ENCODE data around the gene ABCC2. TPM values are rescaled to one million over a fixed set of nuclear protein-coding genes. Genes with fewer than 3 reads are reported as not detected.

The ABCC2 gene
- total and polyA plus RNA-seq, 9 of the 15 experiments (the other 6 are each of a cell fraction or from before 2014, with no cell fraction given) = 0.03 to 0.18 (median 0.10) TPM; not detected in 1

DNA sequence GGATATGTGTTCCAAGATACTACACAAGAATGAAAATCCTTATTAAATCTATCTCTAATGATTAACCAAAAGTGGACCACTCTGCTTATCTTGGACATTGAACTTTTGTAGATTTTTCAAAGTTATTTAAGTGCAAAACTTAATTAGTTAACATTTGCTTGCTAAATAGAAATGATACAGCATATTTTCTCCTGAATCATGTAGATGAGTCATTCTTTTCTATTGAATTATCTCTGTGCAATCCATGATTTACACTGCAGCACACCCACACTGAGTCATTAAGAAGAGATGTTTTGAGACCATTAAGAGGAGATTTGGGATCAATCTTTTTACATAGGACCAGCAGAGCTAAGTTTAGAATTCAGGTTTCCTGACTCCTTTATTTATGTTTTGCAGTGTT is 6.6 kb upstream of the ABCC2 start (continued):
- TF ChIP-seq, protein P1, sequence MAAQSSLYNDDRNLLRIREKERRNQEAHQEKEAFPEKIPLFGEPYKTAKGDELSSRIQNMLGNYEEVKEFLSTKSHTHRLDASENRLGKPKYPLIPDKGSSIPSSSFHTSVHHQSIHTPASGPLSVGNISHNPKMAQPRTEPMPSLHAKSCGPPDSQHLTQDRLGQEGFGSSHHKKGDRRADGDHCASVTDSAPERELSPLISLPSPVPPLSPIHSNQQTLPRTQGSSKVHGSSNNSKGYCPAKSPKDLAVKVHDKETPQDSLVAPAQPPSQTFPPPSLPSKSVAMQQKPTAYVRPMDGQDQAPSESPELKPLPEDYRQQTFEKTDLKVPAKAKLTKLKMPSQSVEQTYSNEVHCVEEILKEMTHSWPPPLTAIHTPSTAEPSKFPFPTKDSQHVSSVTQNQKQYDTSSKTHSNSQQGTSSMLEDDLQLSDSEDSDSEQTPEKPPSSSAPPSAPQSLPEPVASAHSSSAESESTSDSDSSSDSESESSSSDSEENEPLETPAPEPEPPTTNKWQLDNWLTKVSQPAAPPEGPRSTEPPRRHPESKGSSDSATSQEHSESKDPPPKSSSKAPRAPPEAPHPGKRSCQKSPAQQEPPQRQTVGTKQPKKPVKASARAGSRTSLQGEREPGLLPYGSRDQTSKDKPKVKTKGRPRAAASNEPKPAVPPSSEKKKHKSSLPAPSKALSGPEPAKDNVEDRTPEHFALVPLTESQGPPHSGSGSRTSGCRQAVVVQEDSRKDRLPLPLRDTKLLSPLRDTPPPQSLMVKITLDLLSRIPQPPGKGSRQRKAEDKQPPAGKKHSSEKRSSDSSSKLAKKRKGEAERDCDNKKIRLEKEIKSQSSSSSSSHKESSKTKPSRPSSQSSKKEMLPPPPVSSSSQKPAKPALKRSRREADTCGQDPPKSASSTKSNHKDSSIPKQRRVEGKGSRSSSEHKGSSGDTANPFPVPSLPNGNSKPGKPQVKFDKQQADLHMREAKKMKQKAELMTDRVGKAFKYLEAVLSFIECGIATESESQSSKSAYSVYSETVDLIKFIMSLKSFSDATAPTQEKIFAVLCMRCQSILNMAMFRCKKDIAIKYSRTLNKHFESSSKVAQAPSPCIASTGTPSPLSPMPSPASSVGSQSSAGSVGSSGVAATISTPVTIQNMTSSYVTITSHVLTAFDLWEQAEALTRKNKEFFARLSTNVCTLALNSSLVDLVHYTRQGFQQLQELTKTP (IDR thresholded peaks at IDR 0.05; ENCODE audit: low read depth in 1 of 2, partially characterized antibody in 2 of 2) = no peak
- TF ChIP-seq, protein P2, sequence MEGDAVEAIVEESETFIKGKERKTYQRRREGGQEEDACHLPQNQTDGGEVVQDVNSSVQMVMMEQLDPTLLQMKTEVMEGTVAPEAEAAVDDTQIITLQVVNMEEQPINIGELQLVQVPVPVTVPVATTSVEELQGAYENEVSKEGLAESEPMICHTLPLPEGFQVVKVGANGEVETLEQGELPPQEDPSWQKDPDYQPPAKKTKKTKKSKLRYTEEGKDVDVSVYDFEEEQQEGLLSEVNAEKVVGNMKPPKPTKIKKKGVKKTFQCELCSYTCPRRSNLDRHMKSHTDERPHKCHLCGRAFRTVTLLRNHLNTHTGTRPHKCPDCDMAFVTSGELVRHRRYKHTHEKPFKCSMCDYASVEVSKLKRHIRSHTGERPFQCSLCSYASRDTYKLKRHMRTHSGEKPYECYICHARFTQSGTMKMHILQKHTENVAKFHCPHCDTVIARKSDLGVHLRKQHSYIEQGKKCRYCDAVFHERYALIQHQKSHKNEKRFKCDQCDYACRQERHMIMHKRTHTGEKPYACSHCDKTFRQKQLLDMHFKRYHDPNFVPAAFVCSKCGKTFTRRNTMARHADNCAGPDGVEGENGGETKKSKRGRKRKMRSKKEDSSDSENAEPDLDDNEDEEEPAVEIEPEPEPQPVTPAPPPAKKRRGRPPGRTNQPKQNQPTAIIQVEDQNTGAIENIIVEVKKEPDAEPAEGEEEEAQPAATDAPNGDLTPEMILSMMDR (IDR thresholded peaks at IDR 0.05 in 2 of 3, conservative IDR thresholded peaks at IDR 0.05 in 1 of 3; ENCODE audit: insufficient read depth in 2 of 3, low read depth in 1 of 3, low read length in 3 of 3) = no peak
- TF ChIP-seq HDAC6 (IDR thresholded peaks at IDR 0.05; ENCODE audit: low read depth, low read length) (no peak), TCF7L2 (IDR thresholded peaks at IDR 0.05; ENCODE audit: low read depth, low read length) (no peak), NFXL1 (CRISPR knock-in tag; IDR thresholded peaks at IDR 0.05) (no peak), MEIS2 (IDR thresholded peaks at IDR 0.05; ENCODE audit: partially characterized antibody) (peak; percentile 85), HDAC8 (tag; IDR thresholded peaks at IDR 0.05) (no peak), NBN (IDR thresholded peaks at IDR 0.05; ENCODE audit: low read depth) (no peak), DIDO1 (tag; IDR thresholded peaks at IDR 0.05; ENCODE audit: low read depth) (no peak), NR2C1 (IDR thresholded peaks at IDR 0.05) (no peak), NR2C1 (tag; IDR thresholded peaks at IDR 0.05) (no peak), RNF2 (IDR thresholded peaks at IDR 0.05) (no peak), PHB (CRISPR knock-in tag; IDR thresholded peaks at IDR 0.05) (no peak)
- TF ChIP-seq, protein P3, sequence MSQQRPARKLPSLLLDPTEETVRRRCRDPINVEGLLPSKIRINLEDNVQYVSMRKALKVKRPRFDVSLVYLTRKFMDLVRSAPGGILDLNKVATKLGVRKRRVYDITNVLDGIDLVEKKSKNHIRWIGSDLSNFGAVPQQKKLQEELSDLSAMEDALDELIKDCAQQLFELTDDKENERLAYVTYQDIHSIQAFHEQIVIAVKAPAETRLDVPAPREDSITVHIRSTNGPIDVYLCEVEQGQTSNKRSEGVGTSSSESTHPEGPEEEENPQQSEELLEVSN (IDR thresholded peaks at IDR 0.05; ENCODE audit: borderline replicate concordance in 1 of 2, extremely low read depth in 1 of 2, insufficient read depth in 1 of 2, insufficient read length in 1 of 2, low read depth in 1 of 2, low read length in 1 of 2, poor library complexity in 1 of 2, severe bottlenecking in 1 of 2) = no peak
- TF ChIP-seq, protein P4, sequence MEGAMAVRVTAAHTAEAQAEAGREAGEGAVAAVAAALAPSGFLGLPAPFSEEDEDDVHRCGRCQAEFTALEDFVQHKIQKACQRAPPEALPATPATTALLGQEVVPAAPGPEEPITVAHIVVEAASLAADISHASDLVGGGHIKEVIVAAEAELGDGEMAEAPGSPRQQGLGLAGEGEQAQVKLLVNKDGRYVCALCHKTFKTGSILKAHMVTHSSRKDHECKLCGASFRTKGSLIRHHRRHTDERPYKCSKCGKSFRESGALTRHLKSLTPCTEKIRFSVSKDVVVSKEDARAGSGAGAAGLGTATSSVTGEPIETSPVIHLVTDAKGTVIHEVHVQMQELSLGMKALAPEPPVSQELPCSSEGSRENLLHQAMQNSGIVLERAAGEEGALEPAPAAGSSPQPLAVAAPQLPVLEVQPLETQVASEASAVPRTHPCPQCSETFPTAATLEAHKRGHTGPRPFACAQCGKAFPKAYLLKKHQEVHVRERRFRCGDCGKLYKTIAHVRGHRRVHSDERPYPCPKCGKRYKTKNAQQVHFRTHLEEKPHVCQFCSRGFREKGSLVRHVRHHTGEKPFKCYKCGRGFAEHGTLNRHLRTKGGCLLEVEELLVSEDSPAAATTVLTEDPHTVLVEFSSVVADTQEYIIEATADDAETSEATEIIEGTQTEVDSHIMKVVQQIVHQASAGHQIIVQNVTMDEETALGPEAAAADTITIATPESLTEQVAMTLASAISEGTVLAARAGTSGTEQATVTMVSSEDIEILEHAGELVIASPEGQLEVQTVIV (CRISPR knock-in tag; IDR thresholded peaks at IDR 0.05; ENCODE audit: borderline replicate concordance) = no peak
